ENCODE data around the gene RFC4. TPM values are rescaled to one million over a fixed set of nuclear protein-coding genes. Genes with fewer than 3 reads are reported as not detected.

RFC4 gene
- total and polyA plus RNA-seq, 2 of the 8 experiments (the other 6 are each of a cell fraction or from before 2014, with no cell fraction given), result 21.8 to 86.9 TPM

DNA sequence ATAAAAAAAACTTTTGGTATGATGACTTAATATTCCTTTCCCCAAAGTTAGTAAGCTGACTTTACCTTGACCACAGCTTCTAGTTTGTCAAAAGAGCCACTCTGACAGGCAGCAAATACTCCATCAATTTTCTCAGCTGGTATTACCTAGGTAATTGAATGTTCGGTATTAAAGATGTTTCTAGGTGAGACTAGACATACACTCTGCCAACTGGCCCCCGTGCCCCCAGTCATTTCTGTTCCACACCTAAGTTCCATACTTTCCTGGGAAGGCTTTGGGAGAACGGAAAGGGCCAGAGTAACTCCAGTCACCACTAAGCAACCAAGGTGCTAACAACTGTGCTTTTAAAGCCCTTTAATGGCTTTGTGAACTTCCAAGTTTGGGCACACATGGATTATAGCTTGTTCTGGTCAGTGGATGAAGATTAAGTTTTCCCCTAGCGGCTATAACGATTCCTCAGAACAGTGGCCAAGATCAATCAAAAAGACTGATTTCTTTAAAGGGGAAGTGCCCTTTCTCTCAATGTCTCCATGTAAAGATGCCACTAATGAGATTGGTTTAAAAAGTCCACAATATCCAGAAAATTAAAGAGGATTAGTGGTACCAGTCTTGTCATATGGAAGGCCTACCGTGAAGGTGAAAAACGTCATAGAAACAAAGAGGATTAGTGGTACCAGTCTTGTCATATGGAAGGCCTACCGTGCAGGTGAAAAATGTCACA, 15.9 kb downstream of the RFC4 start (continued):
- peak in 1 of 2 experiments; percentile 91; a peak in 1 of 4 replicates for TF ChIP-seq SIN3A (conservative IDR thresholded peaks at IDR 0.05 in 1 of 2, IDR thresholded peaks at IDR 0.05 in 1 of 2; ENCODE audit: low read depth in 1 of 2, low read length in 2 of 2)
- TF ChIP-seq, protein P1, sequence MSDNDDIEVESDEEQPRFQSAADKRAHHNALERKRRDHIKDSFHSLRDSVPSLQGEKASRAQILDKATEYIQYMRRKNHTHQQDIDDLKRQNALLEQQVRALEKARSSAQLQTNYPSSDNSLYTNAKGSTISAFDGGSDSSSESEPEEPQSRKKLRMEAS (IDR thresholded peaks at IDR 0.05), result no peak
- TF ChIP-seq POU5F1 (IDR thresholded peaks at IDR 0.05; ENCODE audit: low read depth, low read length), result no peak
- TF ChIP-seq SP1 (IDR thresholded peaks at IDR 0.05; ENCODE audit: low read depth, low read length), result no peak
- TF ChIP-seq RXRA (IDR thresholded peaks at IDR 0.05; ENCODE audit: insufficient read depth, low read depth, low read length), result no peak
- TF ChIP-seq, protein P2, sequence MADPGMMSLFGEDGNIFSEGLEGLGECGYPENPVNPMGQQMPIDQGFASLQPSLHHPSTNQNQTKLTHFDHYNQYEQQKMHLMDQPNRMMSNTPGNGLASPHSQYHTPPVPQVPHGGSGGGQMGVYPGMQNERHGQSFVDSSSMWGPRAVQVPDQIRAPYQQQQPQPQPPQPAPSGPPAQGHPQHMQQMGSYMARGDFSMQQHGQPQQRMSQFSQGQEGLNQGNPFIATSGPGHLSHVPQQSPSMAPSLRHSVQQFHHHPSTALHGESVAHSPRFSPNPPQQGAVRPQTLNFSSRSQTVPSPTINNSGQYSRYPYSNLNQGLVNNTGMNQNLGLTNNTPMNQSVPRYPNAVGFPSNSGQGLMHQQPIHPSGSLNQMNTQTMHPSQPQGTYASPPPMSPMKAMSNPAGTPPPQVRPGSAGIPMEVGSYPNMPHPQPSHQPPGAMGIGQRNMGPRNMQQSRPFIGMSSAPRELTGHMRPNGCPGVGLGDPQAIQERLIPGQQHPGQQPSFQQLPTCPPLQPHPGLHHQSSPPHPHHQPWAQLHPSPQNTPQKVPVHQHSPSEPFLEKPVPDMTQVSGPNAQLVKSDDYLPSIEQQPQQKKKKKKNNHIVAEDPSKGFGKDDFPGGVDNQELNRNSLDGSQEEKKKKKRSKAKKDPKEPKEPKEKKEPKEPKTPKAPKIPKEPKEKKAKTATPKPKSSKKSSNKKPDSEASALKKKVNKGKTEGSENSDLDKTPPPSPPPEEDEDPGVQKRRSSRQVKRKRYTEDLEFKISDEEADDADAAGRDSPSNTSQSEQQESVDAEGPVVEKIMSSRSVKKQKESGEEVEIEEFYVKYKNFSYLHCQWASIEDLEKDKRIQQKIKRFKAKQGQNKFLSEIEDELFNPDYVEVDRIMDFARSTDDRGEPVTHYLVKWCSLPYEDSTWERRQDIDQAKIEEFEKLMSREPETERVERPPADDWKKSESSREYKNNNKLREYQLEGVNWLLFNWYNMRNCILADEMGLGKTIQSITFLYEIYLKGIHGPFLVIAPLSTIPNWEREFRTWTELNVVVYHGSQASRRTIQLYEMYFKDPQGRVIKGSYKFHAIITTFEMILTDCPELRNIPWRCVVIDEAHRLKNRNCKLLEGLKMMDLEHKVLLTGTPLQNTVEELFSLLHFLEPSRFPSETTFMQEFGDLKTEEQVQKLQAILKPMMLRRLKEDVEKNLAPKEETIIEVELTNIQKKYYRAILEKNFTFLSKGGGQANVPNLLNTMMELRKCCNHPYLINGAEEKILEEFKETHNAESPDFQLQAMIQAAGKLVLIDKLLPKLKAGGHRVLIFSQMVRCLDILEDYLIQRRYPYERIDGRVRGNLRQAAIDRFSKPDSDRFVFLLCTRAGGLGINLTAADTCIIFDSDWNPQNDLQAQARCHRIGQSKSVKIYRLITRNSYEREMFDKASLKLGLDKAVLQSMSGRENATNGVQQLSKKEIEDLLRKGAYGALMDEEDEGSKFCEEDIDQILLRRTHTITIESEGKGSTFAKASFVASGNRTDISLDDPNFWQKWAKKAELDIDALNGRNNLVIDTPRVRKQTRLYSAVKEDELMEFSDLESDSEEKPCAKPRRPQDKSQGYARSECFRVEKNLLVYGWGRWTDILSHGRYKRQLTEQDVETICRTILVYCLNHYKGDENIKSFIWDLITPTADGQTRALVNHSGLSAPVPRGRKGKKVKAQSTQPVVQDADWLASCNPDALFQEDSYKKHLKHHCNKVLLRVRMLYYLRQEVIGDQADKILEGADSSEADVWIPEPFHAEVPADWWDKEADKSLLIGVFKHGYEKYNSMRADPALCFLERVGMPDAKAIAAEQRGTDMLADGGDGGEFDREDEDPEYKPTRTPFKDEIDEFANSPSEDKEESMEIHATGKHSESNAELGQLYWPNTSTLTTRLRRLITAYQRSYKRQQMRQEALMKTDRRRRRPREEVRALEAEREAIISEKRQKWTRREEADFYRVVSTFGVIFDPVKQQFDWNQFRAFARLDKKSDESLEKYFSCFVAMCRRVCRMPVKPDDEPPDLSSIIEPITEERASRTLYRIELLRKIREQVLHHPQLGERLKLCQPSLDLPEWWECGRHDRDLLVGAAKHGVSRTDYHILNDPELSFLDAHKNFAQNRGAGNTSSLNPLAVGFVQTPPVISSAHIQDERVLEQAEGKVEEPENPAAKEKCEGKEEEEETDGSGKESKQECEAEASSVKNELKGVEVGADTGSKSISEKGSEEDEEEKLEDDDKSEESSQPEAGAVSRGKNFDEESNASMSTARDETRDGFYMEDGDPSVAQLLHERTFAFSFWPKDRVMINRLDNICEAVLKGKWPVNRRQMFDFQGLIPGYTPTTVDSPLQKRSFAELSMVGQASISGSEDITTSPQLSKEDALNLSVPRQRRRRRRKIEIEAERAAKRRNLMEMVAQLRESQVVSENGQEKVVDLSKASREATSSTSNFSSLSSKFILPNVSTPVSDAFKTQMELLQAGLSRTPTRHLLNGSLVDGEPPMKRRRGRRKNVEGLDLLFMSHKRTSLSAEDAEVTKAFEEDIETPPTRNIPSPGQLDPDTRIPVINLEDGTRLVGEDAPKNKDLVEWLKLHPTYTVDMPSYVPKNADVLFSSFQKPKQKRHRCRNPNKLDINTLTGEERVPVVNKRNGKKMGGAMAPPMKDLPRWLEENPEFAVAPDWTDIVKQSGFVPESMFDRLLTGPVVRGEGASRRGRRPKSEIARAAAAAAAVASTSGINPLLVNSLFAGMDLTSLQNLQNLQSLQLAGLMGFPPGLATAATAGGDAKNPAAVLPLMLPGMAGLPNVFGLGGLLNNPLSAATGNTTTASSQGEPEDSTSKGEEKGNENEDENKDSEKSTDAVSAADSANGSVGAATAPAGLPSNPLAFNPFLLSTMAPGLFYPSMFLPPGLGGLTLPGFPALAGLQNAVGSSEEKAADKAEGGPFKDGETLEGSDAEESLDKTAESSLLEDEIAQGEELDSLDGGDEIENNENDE (IDR thresholded peaks at IDR 0.05; ENCODE audit: insufficient replicate concordance, low read length), result peak; percentile 60
- no peak for TF ChIP-seq MAFK (IDR thresholded peaks at IDR 0.05; ENCODE audit: low read depth, low read length)
- TF ChIP-seq KDM5A (IDR thresholded peaks at IDR 0.05; ENCODE audit: low read length), result no peak
- TF ChIP-seq RNF2 (IDR thresholded peaks at IDR 0.05; ENCODE audit: borderline replicate concordance, low read depth, low read length, missing control alignments, poor library complexity, severe bottlenecking), result no peak
- peak; percentile 85 to 99 for TF ChIP-seq POLR2A (IDR thresholded peaks at IDR 0.05; ENCODE audit: control extremely low read depth in 1 of 2, low read depth in 2 of 2, low read length in 2 of 2)

All from H1 (cell line).